ENCODE measurements around the gene MRM1. TPM values are rescaled to one million over a fixed set of nuclear protein-coding genes. Genes with fewer than 3 reads are reported as not detected.

The MRM1 gene
- polyA plus RNA-seq, 3 donors from 2014 or later: 2.0 to 6.4 TPM; not detected in 1

DNA sequence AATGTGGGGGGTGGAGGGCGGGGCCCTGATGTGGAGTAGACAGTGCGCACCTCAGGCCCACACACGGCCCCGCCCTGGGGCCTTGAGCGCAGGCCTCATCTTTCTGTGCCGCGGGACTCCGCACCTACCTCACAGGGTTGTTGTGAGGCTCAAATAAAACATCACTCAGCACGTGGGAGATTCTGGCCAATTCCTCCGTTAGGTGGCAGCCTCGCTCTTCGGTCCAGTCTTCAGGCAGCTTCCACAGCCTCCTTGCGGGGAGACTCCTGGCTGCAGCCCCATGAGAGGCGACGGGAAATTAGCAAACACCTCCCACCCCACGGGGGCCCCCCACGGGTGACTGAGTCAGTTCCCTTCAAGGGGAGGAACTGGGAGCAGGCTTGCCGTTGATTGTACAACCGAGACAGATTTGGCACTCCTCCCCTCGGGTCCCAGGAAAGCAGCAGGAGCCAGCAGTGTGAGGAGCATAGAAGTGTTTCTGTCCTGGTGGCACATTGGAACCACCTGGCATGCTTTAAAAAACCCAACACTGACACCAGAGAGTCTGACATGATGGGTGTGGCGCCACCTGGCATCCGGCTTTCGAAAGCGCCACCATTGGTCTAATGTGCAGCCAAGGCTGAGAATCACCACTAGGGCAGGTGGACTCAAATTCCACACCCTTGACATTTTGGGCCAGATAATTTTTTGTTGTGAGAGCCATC, 7.6 kb downstream of the MRM1 start:
- Mint-ChIP-seq H3K27ac (no peak overlapping the region), H3K4me3 (peak overlapping the region in 1 of 5 donors; percentile 23), H3K36me3 (peaks cover 0 to 5% (median 0%) of the 10 kb centered on the region in 3 donors), H3K27me3 (ENCODE audit: low read depth in 3 of 3) (peaks cover 0 to 6% (median 0%) of the 10 kb centered on the region in 3 donors), H3K4me1 (peaks cover 32 to 34% of the 10 kb centered on the region in 2 donors), H3K9me3 (no peaks in the 10 kb centered on the region)
- no peak for DNase-seq

DNA sequence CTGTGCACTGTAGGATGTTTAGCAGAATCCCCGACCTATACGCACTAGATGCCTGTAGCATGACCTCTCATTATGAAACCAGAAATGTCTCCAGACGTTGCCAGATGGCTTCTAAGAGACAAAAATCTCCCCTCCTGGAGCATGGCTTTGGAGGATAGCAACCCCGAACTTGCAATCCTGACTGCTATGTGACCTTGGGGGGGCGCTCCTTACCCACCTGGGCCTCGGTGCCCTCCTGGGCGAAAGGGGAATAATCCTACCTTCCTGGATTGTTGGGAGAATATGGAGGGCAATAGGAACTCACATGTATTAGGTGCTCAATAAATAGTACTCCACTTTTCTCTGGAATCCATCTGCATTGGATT, 8.1 kb downstream of the MRM1 start:
- no peak overlapping the region for H3K27ac Mint-ChIP-seq

DNA sequence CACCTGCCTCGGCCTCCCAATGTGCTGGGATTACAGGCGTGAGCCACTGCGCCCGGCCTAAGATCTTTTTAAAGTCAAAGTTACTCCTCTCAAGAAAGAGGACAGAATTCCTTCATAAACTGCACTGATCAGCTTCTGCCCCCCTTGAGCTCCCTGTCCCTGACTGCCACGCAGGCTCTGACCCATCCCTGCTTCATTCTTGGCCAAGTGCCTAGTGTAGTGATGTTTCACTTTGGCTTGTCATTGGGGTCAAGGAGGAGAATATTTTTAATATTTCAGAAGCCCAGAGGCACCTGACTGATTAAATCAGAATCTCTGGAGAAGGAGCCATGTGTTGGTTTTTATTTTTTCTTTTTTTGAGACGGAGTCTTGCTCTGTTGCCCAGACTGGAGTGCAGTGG, 9.1 kb downstream of the MRM1 start:
- DNase-seq: no peak
- H3K4me1 Mint-ChIP-seq: peaks cover 22 to 24% of the 10 kb centered on the region in 2 donors
- H3K27me3 Mint-ChIP-seq (ENCODE audit: low read depth in 3 of 3): peaks cover 0 to 5% (median 0%) of the 10 kb centered on the region in 3 donors
- H3K4me3 Mint-ChIP-seq: no peak overlapping the region
- peaks cover 0 to 5% (median 0%) of the 10 kb centered on the region in 3 donors for H3K36me3 Mint-ChIP-seq
- H3K27ac Mint-ChIP-seq: no peak overlapping the region
- no peaks in the 10 kb centered on the region for H3K9me3 Mint-ChIP-seq

More for the DNA sequence above, 8.1 kb downstream of the MRM1 start:
- Mint-ChIP-seq H3K4me1 (peaks cover 27 to 29% of the 10 kb centered on the region in 2 donors), H3K36me3 (peaks cover 0 to 5% (median 0%) of the 10 kb centered on the region in 3 donors), H3K9me3 (no peaks in the 10 kb centered on the region), H3K27me3 (ENCODE audit: low read depth in 3 of 3) (peaks cover 0 to 5% (median 0%) of the 10 kb centered on the region in 3 donors), H3K4me3 (no peak overlapping the region)
- no peak for DNase-seq

DNA sequence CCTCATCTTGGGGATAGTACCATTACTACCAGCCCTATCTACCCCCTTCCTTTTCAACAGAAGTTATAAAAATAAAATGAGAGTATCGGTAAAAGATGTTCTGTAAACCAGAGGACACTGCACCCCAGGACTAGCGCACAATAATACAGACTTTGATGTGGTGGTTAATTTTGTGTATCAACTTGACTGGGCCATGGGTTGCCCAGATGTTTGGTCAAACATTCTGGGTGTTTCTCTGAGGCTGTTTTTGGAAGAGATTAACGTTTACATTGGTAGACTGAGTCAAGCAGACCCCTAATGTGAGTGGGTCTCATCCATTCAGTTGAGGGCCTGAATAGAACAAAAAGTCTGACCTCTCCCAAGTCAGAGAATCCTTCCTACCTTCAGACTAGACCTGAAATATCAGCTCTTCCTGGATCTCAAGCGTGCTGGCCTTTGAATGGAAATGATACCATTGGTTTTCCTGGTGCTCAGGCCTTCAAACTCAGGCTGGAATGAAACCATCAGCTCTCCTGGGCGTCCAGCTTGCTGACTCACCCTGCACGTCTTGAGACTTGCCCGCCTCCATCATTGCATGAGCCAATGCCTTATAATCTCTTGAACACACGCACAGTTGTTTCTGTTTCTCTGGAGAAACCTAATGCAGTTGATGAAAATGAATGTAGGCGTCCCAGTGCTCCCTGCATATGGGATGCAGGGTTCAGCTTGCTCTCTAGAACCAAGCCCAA, 10.1 kb downstream of the MRM1 start:
- Mint-ChIP-seq H3K27ac (no peak overlapping the region), H3K27me3 (ENCODE audit: low read depth in 3 of 3) (peaks cover 0 to 5% (median 0%) of the 10 kb centered on the region in 3 donors), H3K9me3 (no peaks in the 10 kb centered on the region), H3K36me3 (no peaks in the 10 kb centered on the region), H3K4me1 (peaks cover 15 to 16% of the 10 kb centered on the region in 2 donors), H3K4me3 (no peak overlapping the region)
- DNase-seq: no peak

DNA sequence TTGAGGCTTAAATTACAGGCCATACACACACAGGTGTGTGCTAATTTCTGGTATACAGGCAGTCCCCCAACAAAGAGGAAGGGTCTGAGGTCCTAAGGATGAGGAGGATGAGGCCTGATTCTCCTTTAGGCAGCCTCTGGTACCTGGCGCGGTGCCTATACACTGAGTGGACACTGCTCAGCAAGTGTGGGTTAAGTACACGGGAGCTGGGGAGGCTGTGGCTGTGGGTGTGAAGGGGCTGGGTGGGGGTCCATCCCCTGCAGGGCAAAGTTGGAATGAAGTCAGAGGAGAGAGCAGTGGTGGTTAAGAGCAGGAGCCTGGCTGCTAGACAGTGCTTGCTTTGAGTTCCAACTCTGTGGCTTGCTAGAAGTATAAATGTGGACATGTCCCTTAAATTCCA, 10.9 kb downstream of the MRM1 start:
- Mint-ChIP-seq H3K4me3 (no peak overlapping the region), H3K9me3 (no peaks in the 10 kb centered on the region), H3K27me3 (ENCODE audit: low read depth in 3 of 3) (peaks cover 0 to 5% (median 0%) of the 10 kb centered on the region in 3 donors), H3K4me1 (peaks cover 15 to 16% of the 10 kb centered on the region in 2 donors), H3K36me3 (no peaks in the 10 kb centered on the region), H3K27ac (no peak overlapping the region)
- no peak for DNase-seq

DNA sequence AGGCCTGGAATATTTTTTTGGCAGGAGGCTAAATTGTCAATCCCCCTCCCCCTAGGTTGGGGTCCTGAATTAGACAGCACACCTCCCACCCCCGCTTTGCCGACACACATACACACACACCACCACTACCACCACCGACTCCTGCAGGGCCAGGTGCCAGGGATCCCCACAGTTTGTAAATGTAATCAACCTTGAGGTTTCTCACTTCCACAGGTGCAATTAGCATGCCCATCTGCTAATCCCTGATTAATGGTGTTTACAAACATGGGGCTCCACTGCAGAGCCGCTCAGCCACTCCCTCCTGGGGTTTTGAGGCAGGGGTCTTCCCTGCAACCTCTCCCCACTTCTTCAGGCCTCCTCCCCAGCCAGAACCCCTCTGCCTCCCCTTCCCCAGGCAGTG, 11.8 kb downstream of the MRM1 start:
- peaks cover 14 to 15% of the 10 kb centered on the region in 2 donors for H3K4me1 Mint-ChIP-seq
- H3K4me3 Mint-ChIP-seq: no peak overlapping the region
- H3K9me3 Mint-ChIP-seq: no peaks in the 10 kb centered on the region
- no peak for DNase-seq
- H3K36me3 Mint-ChIP-seq: no peaks in the 10 kb centered on the region
- peaks cover 0 to 6% (median 0%) of the 10 kb centered on the region in 3 donors for H3K27me3 Mint-ChIP-seq (ENCODE audit: low read depth in 3 of 3)
- H3K27ac Mint-ChIP-seq: no peak overlapping the region

DNA sequence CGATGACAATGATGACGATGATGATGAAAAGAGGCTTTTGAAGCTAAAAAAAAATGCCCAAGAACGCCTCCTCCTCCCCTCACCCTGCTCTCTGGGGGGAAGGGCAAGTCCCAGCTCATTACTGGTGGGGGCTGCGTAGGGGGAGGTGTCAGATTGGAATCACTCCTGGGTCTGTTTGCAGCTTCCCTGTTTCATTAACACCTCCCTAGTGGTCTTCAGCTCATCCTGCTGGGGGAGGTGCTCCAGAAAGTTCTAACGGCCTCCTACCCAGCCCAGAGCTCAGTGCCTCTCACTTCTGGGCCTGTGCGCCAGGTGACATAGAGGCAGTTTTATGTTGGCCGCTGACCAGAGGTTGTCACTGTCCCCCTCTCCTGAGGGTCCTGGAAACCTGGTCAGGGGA, 12.7 kb downstream of the MRM1 start:
- peaks cover 0 to 6% (median 0%) of the 10 kb centered on the region in 3 donors for H3K27me3 Mint-ChIP-seq (ENCODE audit: low read depth in 3 of 3)
- no peaks in the 10 kb centered on the region for H3K9me3 Mint-ChIP-seq
- H3K4me1 Mint-ChIP-seq: peaks cover 5 to 6% of the 10 kb centered on the region in 2 donors
- no peak overlapping the region for H3K27ac Mint-ChIP-seq
- H3K4me3 Mint-ChIP-seq: no peak overlapping the region
- DNase-seq: no peak
- no peaks in the 10 kb centered on the region for H3K36me3 Mint-ChIP-seq

DNA sequence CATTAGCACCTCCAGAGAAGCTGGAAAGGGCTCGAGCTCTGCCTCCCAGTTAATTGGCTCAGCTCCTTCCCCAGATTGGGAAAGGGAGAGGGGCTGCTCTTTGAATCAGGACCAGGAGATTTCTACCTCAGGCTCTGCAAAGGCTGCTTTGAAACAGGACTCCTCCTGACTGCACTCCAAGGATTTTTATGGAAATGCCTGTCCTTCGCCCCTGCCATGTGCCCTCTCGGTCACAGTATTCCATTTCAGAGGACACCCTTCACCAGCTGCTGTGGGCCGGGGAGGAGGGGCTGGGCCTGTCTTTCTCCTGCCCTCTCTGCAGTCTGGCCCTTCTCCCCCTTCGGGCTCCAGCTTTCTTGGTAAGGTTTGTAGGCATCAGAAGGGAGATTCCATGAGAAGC, 13.6 kb downstream of the MRM1 start:
- Mint-ChIP-seq H3K27me3 (ENCODE audit: low read depth in 3 of 3) (peaks cover 0 to 6% (median 0%) of the 10 kb centered on the region in 3 donors), H3K9me3 (no peaks in the 10 kb centered on the region), H3K4me3 (no peak overlapping the region), H3K27ac (no peak overlapping the region), H3K36me3 (no peaks in the 10 kb centered on the region), H3K4me1 (no peaks in the 10 kb centered on the region)
- no peak for DNase-seq

DNA sequence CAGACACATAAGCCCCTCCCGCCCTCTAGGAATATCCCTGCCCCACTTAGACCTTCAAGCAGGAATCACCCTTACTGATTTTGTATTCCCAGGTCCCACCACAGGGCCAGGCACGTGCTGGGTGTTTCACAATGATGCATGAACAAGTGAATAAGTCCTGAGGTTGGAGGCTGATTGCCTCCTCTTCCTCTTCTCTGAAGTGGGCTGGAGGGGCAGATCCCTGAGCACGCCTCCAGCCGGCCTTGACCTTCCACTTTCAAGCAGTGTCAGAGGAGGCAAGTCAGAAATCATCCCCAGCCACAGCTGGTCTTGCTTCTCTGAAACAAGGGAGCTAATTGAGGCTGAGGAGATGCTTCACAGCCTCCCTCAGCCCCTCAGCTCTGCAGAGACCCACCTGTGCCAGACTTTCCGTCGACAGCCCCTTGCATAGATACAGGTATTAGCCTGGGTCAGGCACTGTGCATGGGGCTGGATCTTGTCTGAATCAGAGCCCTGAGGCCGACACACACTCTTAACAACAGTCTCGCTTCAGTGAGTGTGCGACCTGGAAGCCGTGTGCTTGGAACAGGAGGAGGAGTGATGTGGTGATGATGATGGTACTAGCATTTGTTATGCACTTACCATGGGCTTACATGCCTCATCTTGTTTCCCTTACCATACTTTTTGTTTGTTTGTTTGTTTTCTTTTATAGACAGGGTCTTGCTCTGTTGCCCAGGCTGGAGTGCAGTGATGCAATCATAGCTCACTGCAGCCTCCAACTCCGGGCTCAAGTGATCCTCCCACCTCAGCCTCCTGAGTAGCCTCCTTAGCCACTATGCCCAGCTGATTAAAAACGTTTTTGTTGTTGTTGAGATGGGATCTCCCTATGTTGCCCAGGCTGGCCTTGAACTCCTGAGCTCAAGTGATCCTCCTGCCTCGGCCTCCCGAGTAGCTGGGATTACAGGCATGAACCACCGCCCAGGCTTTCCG, 15.0 kb downstream of the MRM1 start:
- Mint-ChIP-seq H3K4me1 (no peaks in the 10 kb centered on the region), H3K27me3 (ENCODE audit: low read depth in 3 of 3) (peaks cover 0 to 3% (median 0%) of the 10 kb centered on the region in 3 donors), H3K27ac (peak overlapping the region in 1 of 6 donors; percentile 34), H3K4me3 (no peak overlapping the region), H3K36me3 (no peaks in the 10 kb centered on the region), H3K9me3 (no peaks in the 10 kb centered on the region)
- no peak for DNase-seq

DNA sequence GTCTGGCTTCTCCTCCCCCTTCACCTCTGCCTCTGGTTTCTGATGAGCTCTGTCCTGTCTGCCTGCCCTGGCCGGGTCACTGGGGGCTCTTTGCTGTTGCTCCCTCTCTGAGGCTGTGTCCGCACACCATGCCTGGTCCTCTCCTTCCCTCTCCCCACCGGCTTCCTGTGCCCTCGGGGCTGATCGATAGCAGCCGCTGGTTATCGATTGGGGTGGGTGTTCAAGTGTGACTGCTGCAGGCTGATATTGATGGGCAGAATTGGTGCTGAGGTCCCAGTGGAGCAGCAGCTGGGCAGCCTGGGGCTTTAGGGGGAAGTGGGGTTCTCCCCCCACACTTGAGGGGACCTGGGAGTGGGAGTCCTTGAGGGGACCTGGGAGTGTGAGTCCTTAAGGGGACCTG, 16.4 kb downstream of the MRM1 start:
- H3K27ac Mint-ChIP-seq: peak overlapping the region in 1 of 6 donors; percentile 67
- H3K9me3 Mint-ChIP-seq: no peaks in the 10 kb centered on the region
- no peak overlapping the region for H3K4me3 Mint-ChIP-seq
- no peaks in the 10 kb centered on the region for H3K36me3 Mint-ChIP-seq
- no peak for DNase-seq
- no peaks in the 10 kb centered on the region for H3K4me1 Mint-ChIP-seq
- H3K27me3 Mint-ChIP-seq (ENCODE audit: low read depth in 3 of 3): peaks cover 0 to 3% (median 0%) of the 10 kb centered on the region in 3 donors

DNA sequence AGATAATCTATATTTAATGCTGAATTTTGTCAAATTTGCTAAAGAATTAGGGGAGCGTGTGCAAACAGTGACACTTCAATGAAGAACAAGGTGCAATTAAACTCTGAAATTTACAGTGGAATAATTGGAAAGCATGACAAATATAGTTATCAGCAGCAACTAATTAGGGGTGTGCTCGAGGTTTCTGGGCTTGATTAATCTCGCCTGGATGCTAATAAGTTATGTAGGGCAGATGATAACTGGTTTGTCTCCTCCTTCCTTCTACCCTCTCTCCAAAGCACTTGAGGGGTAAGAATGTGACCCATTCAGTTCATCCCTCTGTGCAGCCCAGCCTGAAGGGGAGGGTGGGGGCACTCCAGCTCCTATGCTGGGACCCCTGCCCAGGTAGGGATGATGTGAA, 21.9 kb downstream of the MRM1 start:
- H3K27ac Mint-ChIP-seq: no peak overlapping the region
- DNase-seq: no peak
- H3K27me3 Mint-ChIP-seq (ENCODE audit: low read depth in 3 of 3): no peaks in the 10 kb centered on the region
- H3K4me3 Mint-ChIP-seq: no peak overlapping the region
- no peaks in the 10 kb centered on the region for H3K4me1 Mint-ChIP-seq
- no peaks in the 10 kb centered on the region for H3K36me3 Mint-ChIP-seq
- H3K9me3 Mint-ChIP-seq: no peaks in the 10 kb centered on the region

DNA sequence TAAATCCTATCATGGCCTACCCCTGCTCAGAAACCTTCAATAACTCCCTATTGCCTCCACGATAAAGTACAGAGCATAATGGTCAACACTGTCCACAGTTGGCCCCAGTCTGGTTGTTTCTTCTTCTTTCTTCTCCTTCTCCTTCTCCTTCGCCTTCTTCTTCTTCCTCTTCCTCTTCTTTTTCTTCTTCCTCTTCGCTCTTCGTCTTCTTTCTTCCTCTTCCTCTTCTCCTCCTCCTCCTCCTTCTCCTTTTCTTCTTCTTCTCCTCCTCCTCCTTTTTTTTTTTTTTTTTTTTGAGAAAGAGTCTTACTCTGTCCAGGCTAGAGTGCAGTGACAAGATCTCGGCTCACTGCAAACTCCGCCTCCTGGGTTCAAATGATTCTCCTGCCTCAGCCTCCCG, 23.8 kb downstream of the MRM1 start:
- Mint-ChIP-seq H3K36me3 (no peaks in the 10 kb centered on the region), H3K9me3 (no peaks in the 10 kb centered on the region), H3K4me1 (no peaks in the 10 kb centered on the region), H3K27ac (no peak overlapping the region), H3K27me3 (ENCODE audit: low read depth in 3 of 3) (no peaks in the 10 kb centered on the region), H3K4me3 (no peak overlapping the region)
- DNase-seq: no peak

DNA sequence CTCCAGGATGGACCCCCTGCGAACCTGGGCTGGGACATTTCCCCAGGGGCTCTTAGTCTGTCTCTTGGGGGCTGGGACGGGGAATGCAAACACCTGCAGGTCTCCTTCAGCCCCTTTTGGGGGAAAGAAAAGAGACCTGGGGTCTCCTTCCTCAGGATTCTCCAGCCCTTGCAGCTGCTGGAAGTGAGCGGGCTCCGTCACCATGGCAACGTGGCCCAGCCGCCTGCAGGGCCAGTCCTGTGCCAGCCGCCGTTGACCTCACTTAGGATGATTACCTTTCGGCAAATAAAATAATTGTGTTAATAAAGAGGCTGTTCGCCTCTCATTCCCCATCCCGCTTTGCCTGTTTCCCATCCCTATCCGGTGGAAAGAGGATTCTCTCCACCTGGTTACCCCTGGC, 25.7 kb downstream of the MRM1 start:
- H3K27me3 Mint-ChIP-seq (ENCODE audit: low read depth in 3 of 3): no peaks in the 10 kb centered on the region
- H3K4me3 Mint-ChIP-seq: no peak overlapping the region
- no peak for DNase-seq
- H3K4me1 Mint-ChIP-seq: no peaks in the 10 kb centered on the region
- H3K9me3 Mint-ChIP-seq: no peaks in the 10 kb centered on the region
- no peak overlapping the region for H3K27ac Mint-ChIP-seq
- H3K36me3 Mint-ChIP-seq: no peaks in the 10 kb centered on the region
